Stimulated activated CD4-positive, alpha-beta T cell treated with anti-CD3 and anti-CD28 coated beads, Interleukin-12 subunit alpha, Interleukin-12 subunit beta, amount 100 ng/mL, for 48 hours (primary cell): ENCODE results near the gene OXTR.

Experiments
- DNase-seq, 3 donors: peaks; one replicate each; pipeline ENCODE4 v3.0.0-alpha.2; 2020; ENCODE audit warnings: low read depth in 2 of 3, low spot score in 1 of 3

OXTR gene

GRCh38 chr3:8769088-8769822, at the start of gene OXTR:
Gene OXTR, minus strand, starts transcription at chr3:8769613. Its CDS starts 1,426 bp downstream, at chr3:8768187.
- DNase-seq, result peak; percentile 42 to 55 (median 53)

GRCh38 chr3:8817486-8817885, 48.1 kb upstream of the OXTR start:
- DNase-seq, result no peak

DNA sequence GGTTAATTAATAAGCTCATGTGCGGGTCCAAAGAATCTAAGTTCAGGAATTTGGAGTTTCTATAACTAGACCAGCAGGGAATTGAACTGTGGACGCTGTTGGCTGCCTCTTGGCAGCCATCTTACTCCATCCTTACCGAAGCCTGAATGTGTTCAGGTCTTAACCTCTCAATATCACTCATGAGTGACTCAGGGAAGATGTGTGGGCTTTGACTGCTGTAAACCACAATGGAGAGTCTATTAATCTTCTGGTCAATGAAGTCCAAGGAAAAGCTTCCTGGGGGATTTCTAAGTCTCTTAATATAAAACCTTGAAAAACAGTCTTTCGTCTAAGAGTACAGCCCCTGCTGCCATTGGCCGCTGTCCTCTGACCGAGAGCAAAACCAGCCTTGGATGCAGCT, 46.7 kb upstream of the OXTR start:
- no peak for DNase-seq

DNA sequence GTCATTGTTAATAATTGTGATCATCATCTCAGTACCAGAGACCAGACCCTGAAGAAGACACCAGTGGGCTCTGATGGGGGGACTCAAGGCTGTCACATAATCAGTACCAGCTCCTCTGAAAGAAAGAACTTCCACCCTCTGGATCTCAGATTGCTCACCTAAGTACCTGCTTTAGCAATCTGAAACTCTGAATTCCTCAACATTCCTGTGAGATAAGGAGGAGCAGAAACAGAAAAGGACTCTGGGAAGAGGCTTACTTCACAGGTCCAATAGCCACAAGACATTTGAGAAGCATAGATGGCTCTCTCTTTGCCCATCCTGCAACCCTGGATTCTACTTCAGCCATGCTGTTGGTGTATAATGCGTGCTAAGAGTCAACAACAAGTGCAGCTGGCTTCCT, 44.0 kb upstream of the OXTR start:
- DNase-seq, result no peak

- no peak for DNase-seq
These were observed 41.1 kb upstream of the OXTR start for GRCh38 chr3:8810561-8810960.

GRCh38 chr3:8805774-8806173, 36.4 kb upstream of the OXTR start:
- DNase-seq, result no peak

DNA sequence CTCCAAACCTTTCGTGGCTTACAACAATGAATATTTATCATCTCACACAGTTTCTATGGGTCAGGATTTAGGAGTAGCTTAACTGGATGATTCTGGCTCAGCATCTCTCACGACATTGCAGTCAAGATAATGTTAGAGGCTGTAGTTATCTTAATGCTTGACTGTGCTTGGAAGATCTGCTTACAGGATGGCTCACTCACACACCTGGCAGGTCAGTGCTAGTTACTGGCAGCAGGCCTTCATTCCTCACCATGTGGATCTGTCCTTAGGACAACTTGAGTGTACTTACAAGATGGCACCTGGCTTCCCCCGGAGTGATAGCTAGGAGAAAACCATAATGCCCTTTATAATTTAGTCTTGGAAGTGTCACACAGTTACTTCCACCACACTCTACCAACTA, 32.8 kb upstream of the OXTR start:
- DNase-seq, result no peak

DNA sequence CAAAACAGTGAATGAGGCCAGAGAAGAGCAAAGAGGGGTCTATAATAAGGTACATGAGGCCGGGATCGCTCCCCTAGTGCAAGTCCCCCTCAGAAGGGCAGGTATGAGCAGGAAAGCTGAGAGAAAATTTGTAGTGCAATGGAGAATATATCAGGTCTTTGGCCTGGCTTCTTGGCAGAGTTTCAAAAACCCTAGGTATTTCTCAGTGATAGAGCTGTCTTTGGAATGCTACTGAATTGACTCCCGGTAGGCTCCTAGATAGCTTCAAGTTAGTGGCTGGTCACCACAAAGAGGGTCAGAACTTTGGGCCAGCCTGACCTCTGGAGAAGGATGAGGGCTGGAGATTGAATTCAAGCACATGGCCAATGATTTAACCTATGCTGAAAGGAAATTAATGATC, 30.6 kb upstream of the OXTR start:
- DNase-seq, result no peak

DNA sequence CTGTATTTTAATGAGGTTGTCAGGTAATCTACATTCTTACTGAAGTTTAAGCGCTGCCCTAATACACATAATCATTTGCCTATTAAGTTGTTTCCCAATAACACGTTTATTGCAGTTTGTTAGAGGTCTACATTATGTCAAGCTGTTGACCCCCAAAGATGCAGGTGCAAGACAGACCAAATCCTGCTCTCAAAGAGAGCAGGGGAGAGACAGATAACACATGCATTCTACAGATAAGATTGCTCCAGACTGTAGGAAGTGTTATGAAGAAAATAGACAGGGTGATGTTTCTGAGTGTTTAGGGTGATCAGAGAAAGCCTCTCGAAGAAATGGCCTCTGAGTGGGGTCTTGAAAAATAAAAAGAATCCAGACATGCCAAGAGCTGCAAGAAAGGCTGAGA, 24.8 kb upstream of the OXTR start:
- no peak for DNase-seq

DNA sequence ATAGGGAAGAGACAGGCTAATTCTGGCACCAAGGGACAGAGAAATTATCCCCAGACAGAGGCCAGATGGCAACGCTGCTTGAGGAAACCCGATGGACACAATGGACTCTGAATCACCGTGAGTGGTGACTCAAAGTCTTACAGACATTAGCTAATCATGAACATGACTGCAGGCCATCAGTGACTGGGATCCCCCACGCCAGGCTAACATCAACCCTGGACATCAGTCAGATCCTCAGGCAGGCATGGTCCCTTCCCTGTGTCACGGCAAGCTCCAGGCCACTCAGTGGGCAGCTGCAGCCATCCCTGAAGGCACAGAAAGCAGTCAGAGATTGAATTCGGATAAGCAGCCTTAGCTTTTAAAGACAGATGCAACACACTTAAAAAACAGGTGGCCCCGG, 23.8 kb upstream of the OXTR start:
- DNase-seq, result no peak

GRCh38 chr3:8790529-8790928, 21.1 kb upstream of the OXTR start:
- DNase-seq, result no peak

GRCh38 chr3:8784676-8785435, 15.4 kb upstream of the OXTR start:
- DNase-seq, result no peak

DNA sequence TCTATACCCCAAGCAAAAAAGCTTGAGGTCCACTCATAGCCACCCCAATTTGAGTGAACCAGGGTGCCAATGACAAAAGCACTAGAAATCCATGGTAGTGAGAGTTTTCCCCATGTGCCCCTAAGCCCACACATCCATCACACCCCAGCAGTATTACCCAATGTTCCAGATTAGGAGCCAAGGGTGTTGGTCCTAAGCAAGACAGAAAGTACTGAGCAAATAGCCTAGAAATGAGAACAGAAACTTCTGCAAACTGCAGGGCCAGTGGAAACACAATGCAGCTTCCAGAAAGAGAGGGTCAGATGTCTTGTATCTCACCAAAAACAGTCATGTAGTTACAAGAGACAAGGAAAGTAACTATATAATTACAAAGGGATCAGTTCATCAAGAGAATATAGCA, 10.9 kb upstream of the OXTR start:
- DNase-seq, result no peak

GRCh38 chr3:8778475-8778874, 9.1 kb upstream of the OXTR start:
- no peak for DNase-seq

GRCh38 chr3:8777978-8778267, 8.5 kb upstream of the OXTR start:
- DNase-seq, result no peak

GRCh38 chr3:8777201-8777977, 8.0 kb upstream of the OXTR start:
- DNase-seq, result no peak

DNA sequence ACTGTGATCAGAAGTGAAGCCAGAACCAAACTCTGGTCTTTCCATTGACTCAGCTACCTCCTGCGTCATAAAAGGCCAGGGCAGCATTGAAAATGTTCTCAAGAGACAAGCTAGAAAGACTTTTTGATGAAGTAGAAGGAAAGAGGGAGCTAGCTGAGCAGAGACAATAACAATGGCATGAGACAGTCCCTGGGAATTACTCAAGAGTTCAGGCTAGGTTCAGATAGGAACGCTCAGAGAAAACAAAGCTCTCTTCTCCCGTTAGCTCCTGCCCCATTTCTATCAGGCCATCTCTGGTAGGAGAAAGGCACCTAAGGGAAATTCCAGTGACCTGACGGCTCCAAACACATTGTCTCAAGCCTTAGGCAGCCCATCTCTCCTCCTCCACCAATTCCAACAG, 7.0 kb upstream of the OXTR start:
- DNase-seq, result no peak

DNA sequence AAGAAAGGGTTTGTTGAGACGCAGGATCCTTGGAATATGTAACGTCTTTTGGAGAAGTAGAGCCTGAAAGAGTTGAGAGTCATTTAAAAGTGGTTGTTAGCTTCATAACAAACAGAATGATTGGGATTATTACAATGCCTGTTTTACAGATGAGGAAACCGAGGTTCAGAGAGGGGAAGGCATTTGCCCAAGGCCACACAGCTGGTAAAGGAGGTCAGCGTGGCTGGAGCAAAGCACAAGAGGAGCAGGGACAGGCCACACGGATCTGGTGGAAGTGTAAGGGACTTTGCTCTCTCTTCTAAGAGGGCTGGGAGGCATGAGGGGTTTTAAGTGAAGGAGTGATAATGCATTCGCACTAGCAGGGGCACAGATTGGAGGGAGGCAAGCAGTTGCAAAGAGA, 6.2 kb upstream of the OXTR start:
- no peak for DNase-seq

DNA sequence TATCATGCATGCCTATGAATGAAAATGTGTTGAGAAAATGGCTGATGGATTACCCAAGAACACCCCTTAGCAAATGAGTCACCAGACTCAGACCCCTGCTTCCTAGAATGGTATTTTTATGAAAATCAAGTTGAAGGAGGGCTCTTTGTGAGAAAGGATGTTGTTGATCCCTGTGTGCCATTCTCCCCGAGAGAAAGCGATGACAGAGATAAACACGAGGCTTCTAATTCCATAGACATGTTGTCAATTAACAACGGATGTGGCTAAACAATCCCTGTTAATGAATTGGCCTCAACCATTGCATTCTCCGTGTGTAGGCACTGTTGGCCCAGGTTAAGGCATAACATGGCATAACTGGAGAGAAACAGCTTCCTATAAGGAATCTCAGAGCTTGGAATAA, 5.8 kb upstream of the OXTR start:
- DNase-seq, result no peak

- DNase-seq, result no peak
These were observed 4.6 kb upstream of the OXTR start for GRCh38 chr3:8773941-8774542.

- DNase-seq, result no peak
These were observed 887 bp downstream of the OXTR start for GRCh38 chr3:8768364-8769087.
